ENCODE data around the gene MRM2.

DNA sequence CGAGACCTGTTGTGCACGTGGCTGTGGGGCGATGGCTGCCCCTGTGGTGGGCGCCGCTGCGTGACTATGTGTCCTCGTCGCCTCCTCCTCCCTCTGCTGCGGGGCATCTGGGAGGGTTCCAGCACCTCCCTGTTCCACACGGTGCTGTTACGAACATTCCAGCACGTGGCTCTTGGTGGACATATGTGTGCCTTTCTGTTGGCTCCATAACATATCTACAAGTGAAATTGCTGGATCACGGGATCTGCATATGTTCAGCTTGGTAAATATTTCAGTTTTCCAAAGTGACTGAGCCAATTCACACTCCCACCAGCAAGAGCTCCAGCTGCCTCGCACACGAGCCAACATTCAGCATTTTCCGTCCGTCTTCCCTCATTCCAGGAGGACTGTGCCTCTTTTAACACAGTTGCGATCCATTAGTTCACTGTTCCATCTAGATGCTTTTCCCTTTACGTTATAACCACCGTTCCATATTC, 47.1 kb upstream of the MRM2 start:
- TF ChIP-seq PPARA (CRISPR knock-in tag; IDR thresholded peaks at IDR 0.05; ENCODE audit: borderline replicate concordance) (no peak), ESRRG (CRISPR knock-in tag; IDR thresholded peaks at IDR 0.05) (no peak), TOX (CRISPR knock-in tag; IDR thresholded peaks at IDR 0.05; ENCODE audit: borderline replicate concordance) (no peak), ZC3H10 (CRISPR knock-in tag; IDR thresholded peaks at IDR 0.05) (no peak), ZFP30 (CRISPR knock-in tag; IDR thresholded peaks at IDR 0.05) (no peak), SNAI2 (CRISPR knock-in tag; IDR thresholded peaks at IDR 0.05) (no peak), ZFP3 (CRISPR knock-in tag; IDR thresholded peaks at IDR 0.05) (no peak), ZNF565 (CRISPR knock-in tag; conservative IDR thresholded peaks at IDR 0.05; ENCODE audit: low read depth) (no peak), CSDC2 (CRISPR knock-in tag; IDR thresholded peaks at IDR 0.05) (no peak)
- TF ChIP-seq, protein P1, sequence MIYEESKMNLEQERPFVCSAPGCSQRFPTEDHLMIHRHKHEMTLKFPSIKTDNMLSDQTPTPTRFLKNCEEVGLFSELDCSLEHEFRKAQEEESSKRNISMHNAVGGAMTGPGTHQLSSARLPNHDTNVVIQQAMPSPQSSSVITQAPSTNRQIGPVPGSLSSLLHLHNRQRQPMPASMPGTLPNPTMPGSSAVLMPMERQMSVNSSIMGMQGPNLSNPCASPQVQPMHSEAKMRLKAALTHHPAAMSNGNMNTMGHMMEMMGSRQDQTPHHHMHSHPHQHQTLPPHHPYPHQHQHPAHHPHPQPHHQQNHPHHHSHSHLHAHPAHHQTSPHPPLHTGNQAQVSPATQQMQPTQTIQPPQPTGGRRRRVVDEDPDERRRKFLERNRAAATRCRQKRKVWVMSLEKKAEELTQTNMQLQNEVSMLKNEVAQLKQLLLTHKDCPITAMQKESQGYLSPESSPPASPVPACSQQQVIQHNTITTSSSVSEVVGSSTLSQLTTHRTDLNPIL (CRISPR knock-in tag; IDR thresholded peaks at IDR 0.05; ENCODE audit: low read depth) = no peak
